Vagina (tissue), 2 donors: Measurements from ENCODE around the gene NIPBL. TPM values are rescaled to one million over a fixed set of nuclear protein-coding genes. Genes with fewer than 3 reads are reported as not detected.

Experiments
- DNase-seq, 2 donors: peaks; one replicate each; pipeline ENCODE4 v3.0.0-alpha.2; 2017; ENCODE audit errors: extremely low spot score in 2 of 2
- H3K27ac ChIP-seq: fragments of 200-600 bp; sonication (generic); one replicate; pipeline ENCODE4 v1.5.1; 2019
- H3K27me3 ChIP-seq: fragments of 200-600 bp; sonication (generic); one replicate; pipeline ENCODE4 v1.5.1; 2019
- H3K36me3 ChIP-seq, 2 donors: fragments of 200-600 bp; sonication (generic); one replicate each; pipeline ENCODE4 v1.5.1; 2017 to 2019
- H3K4me1 ChIP-seq: fragments of 200-600 bp; sonication (generic); one replicate; pipeline ENCODE4 v1.5.1; 2019
- H3K4me3 ChIP-seq, 2 donors: fragments of 200-600 bp; sonication (generic); 1 replicate in 1 of 2; 2 replicates in 1 of 2; pipeline ENCODE4 v1.5.1; 2016 to 2019
- H3K9me3 ChIP-seq: fragments of 200-600 bp; sonication (generic); one replicate; pipeline ENCODE4 v1.5.1; 2019
- POLR2A ChIP-seq, 2 donors: fragments of 450-650 bp; IDR thresholded peaks; one replicate each; pipeline ENCODE4 v1.6.1; 2017; ENCODE audit warnings: antibody characterized with exemption in 2 of 2, mild to moderate bottlenecking in 2 of 2, moderate library complexity in 2 of 2
- POLR2AphosphoS5 ChIP-seq, 2 donors: sonication (generic); formaldehyde crosslinking; IDR thresholded peaks; one replicate each; pipeline ENCODE4 v1.9.0; 2017; ENCODE audit warnings: antibody characterized with exemption in 2 of 2, mild to moderate bottlenecking in 2 of 2, low read depth in 1 of 2; ENCODE audit not compliant: insufficient read depth in 1 of 2
- intact Hi-C: fragments of 100-400 bp; cut with DNase I; formaldehyde crosslinking; loops from one replicate; pipeline ENCODE4 v1.15.1; 2023
- total RNA-seq: library from RNA; depleted of rRNA; stranded (reverse); fragments of >200 nt; gene quantifications from one replicate; pipeline ENCODE4 v1.2.3, GENCODE V29; 2016
- TF ChIP-seq, protein P1 (sequence below), 3 experiments: fragments of 450-650 bp in 2 of 3; fragments of 200-600 bp in 1 of 3; sonication (generic) in 1 of 3; IDR thresholded peaks; one replicate each; pipeline ENCODE4 v1.5.1; 2017 to 2019; ENCODE audit warnings: antibody characterized with exemption in 3 of 3, mild to moderate bottlenecking in 2 of 3, moderate library complexity in 2 of 3

Gene NIPBL
- total RNA-seq, 1 donor from 2014 or later: 67.8 TPM

DNA sequence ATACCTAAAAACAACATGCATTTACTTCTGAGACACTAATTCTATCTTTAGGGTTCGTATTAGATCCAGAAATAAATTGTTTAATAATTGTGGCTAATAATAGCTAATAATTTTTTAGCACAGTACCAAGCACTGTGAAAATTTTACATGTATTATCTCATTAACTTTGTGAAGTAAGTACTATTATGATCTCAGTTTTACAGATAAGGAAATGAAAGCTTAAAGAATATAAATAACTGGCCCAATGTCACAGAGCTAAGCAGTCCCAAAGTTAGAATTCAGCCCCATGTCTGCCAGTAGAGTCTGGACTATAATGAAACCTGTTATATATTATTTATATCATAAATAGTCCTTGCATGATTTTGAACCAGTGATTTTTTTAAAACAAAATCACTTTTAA is 163.3 kb downstream of the NIPBL start:
- TF ChIP-seq POLR2A (IDR thresholded peaks at IDR 0.05) (no peak), POLR2AphosphoS5 (IDR thresholded peaks at IDR 0.05; ENCODE audit: insufficient read depth in 1 of 2, low read depth in 1 of 2) (no peak)
- TF ChIP-seq, protein P1, sequence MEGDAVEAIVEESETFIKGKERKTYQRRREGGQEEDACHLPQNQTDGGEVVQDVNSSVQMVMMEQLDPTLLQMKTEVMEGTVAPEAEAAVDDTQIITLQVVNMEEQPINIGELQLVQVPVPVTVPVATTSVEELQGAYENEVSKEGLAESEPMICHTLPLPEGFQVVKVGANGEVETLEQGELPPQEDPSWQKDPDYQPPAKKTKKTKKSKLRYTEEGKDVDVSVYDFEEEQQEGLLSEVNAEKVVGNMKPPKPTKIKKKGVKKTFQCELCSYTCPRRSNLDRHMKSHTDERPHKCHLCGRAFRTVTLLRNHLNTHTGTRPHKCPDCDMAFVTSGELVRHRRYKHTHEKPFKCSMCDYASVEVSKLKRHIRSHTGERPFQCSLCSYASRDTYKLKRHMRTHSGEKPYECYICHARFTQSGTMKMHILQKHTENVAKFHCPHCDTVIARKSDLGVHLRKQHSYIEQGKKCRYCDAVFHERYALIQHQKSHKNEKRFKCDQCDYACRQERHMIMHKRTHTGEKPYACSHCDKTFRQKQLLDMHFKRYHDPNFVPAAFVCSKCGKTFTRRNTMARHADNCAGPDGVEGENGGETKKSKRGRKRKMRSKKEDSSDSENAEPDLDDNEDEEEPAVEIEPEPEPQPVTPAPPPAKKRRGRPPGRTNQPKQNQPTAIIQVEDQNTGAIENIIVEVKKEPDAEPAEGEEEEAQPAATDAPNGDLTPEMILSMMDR (IDR thresholded peaks at IDR 0.05): no peak
- Histone ChIP-seq H3K4me1 (no peaks in the 10 kb centered on the region), H3K36me3 (peaks cover 0 to 3% of the 10 kb centered on the region in 2 donors), H3K27ac (no peak overlapping the region), H3K9me3 (no peaks in the 10 kb centered on the region), H3K27me3 (no peaks in the 10 kb centered on the region), H3K4me3 (no peak overlapping the region)
- no peak for DNase-seq
- intact Hi-C loops: no loop called here

DNA sequence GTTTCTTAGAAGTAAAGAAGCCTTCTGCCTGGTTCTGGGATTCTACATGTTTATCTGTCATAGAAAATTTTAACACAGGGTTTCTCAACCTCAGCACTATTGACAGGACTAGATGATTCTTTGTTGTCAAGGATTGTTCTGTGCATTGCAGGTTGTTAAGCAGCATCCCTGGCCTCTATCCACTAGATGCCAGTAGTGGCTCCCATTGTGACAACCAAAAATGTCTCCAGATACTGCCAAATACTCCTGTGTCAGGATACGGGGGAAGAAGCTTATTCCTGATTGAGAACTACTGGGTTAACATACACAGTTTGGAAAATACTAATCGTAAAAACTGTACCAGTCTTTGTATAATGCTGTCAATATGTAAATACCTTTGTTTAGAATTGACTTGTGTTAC is 167.1 kb downstream of the NIPBL start:
- no peak overlapping the region for H3K4me3 ChIP-seq
- no peak for DNase-seq
- no peaks in the 10 kb centered on the region for H3K9me3 ChIP-seq
- intact Hi-C loops: no loop called here
- no peaks in the 10 kb centered on the region for H3K4me1 ChIP-seq
- no peak for TF ChIP-seq POLR2AphosphoS5 (IDR thresholded peaks at IDR 0.05; ENCODE audit: insufficient read depth in 1 of 2, low read depth in 1 of 2)
- TF ChIP-seq, protein P1 (IDR thresholded peaks at IDR 0.05): no peak
- no peak for TF ChIP-seq POLR2A (IDR thresholded peaks at IDR 0.05)
- no peaks in the 10 kb centered on the region for H3K27me3 ChIP-seq
- no peak overlapping the region for H3K27ac ChIP-seq
- H3K36me3 ChIP-seq: peaks cover 4 to 31% of the 10 kb centered on the region in 2 donors

DNA sequence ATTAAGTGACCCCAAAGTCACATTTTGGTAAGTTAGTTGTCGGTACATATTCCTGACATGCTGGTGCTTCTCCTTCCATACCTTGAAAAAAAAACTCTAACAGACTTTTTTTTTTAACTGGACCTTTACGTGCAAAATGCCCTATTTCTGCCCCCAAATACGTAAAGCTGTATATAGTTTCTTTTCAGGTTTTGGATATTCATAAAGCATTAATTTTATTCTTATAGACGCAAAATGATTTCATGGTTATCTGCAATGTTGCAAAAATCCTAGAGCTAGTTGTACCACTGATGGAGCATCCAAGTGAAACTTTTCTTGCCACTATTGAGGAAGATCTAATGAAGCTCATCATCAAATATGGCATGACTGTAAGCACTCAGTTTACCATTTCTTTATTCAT is 167.6 kb downstream of the NIPBL start:
- intact Hi-C loops: no loop called here

DNA sequence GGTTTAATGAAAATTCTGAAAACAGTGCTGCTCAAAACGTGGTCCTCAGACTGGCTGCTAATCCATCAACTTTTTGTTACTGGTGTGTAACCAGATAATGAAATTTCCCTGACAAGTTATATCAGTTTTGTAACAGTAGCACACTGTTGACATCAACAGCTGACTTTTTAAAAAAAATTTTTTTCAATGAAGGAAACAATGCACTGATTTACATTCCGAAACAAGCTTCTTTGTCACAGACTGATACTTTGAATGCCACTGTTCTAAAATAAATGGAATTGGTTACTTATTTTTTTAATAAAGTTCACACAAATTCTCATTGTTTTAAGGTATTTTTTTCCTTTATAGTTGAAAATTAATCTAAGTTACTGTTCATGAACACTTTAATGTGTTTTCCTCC is 169.1 kb downstream of the NIPBL start:
- Histone ChIP-seq H3K27me3 (no peaks in the 10 kb centered on the region), H3K36me3 (peaks cover 4 to 50% of the 10 kb centered on the region in 2 donors), H3K9me3 (no peaks in the 10 kb centered on the region)

More for the DNA sequence above, 167.6 kb downstream of the NIPBL start:
- no peaks in the 10 kb centered on the region for H3K4me1 ChIP-seq
- no peaks in the 10 kb centered on the region for H3K27me3 ChIP-seq
- DNase-seq: no peak
- TF ChIP-seq POLR2AphosphoS5 (IDR thresholded peaks at IDR 0.05; ENCODE audit: insufficient read depth in 1 of 2, low read depth in 1 of 2) (no peak), POLR2A (IDR thresholded peaks at IDR 0.05) (no peak)
- TF ChIP-seq, protein P1 (IDR thresholded peaks at IDR 0.05): no peak
- H3K4me3 ChIP-seq: no peak overlapping the region
- no peak overlapping the region for H3K27ac ChIP-seq
- H3K36me3 ChIP-seq: peaks cover 4 to 35% of the 10 kb centered on the region in 2 donors
- no peaks in the 10 kb centered on the region for H3K9me3 ChIP-seq

DNA sequence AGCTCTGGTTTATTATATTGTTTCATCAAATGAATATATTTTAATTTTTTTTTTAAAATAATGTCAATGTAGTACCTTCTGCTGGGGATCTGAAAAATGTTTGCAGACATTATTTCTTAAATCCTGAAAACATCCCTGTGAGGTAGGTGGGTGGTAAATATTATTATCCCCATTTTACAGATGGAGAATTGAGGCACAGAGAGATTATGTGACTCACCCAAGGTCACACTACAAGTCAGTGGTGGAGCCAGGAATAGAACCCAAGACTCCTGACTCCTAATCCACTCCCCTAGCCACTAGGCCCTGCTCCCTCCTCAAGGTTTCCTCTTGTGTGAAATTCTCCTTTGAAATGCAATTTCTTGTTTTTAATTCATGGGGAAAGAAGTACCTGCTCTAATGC is 171.4 kb downstream of the NIPBL start:
- Histone ChIP-seq H3K4me1 (no peaks in the 10 kb centered on the region), H3K36me3 (peaks cover 4 to 69% of the 10 kb centered on the region in 2 donors), H3K27me3 (no peaks in the 10 kb centered on the region), H3K27ac (no peak overlapping the region), H3K9me3 (no peaks in the 10 kb centered on the region), H3K4me3 (no peak overlapping the region)
- intact Hi-C loops: no loop called here
- TF ChIP-seq, protein P1 (IDR thresholded peaks at IDR 0.05): no peak
- no peak for TF ChIP-seq POLR2A (IDR thresholded peaks at IDR 0.05)
- no peak for TF ChIP-seq POLR2AphosphoS5 (IDR thresholded peaks at IDR 0.05; ENCODE audit: insufficient read depth in 1 of 2, low read depth in 1 of 2)
- DNase-seq: no peak

More for the DNA sequence above, 169.1 kb downstream of the NIPBL start:
- DNase-seq: no peak
- Histone ChIP-seq H3K4me3 (no peak overlapping the region), H3K4me1 (no peaks in the 10 kb centered on the region), H3K27ac (no peak overlapping the region)
- intact Hi-C loops: no loop called here
- TF ChIP-seq, protein P1 (IDR thresholded peaks at IDR 0.05): no peak
- no peak for TF ChIP-seq POLR2A (IDR thresholded peaks at IDR 0.05)
- no peak for TF ChIP-seq POLR2AphosphoS5 (IDR thresholded peaks at IDR 0.05; ENCODE audit: insufficient read depth in 1 of 2, low read depth in 1 of 2)
